VCaP (cell line): ENCODE data around the gene MVB12A.
A peak's percentile ranks its signal among the peaks of the same experiment; 100 is the strongest.

Experiments used
- H3K27ac ChIP-seq: fragments of 450-650 bp; 2 replicates; pipeline ENCODE4 v1.5.1; 2017
- TF ChIP-seq, protein P1 (sequence below): fragments of 450-650 bp; conservative IDR thresholded peaks from 2 replicates; pipeline ENCODE4 v1.5.1; 2017; ENCODE audit warnings: mild to moderate bottlenecking, moderate library complexity

MVB12A gene

DNA sequence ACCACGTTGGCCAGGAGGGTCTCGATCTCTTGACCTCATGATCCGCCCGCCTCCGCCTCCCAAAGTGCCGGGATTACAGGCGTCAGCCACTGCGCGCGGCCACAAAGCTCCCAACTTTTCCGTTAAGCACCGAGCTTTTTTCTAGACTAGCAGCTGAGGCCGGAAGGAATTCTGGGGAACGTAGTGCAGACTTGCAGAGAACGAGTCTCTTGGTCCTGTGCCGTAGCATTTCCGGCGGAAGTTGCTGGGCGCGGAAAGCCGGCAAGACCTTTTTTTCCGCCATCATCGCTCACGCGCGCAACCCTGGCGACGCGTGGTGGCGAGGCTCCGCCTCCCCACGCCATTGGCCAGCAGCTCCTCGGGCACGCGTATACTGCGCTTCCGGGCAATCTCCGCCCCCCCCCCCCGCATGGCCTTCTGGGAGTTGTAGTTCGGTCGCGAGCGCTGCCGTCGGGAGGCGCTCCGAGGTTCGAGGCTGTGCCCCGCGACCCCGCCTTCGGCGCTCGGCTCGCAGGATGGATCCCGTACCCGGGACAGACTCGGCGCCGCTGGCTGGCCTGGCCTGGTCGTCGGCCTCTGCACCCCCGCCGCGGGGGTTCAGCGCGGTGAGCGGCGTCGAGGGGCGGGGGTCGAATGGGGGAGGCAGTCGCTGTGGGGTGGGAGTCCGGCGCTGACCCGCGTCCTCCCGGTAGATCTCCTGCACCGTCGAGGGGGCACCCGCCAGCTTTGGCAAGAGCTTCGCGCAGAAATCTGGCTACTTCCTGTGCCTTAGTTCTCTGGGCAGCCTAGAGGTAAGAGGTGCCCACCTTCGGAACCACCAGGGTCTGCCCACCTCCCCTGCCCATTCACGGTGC, at the start of gene MVB12A:
Gene MVB12A (plus strand): TSS at position 427 of the 854 bp plus-strand sequence. CDS start 89 bp downstream, at position 516.
- peak within 1 kb of the TSS; percentile 74 for H3K27ac ChIP-seq
- TF ChIP-seq, protein P1, sequence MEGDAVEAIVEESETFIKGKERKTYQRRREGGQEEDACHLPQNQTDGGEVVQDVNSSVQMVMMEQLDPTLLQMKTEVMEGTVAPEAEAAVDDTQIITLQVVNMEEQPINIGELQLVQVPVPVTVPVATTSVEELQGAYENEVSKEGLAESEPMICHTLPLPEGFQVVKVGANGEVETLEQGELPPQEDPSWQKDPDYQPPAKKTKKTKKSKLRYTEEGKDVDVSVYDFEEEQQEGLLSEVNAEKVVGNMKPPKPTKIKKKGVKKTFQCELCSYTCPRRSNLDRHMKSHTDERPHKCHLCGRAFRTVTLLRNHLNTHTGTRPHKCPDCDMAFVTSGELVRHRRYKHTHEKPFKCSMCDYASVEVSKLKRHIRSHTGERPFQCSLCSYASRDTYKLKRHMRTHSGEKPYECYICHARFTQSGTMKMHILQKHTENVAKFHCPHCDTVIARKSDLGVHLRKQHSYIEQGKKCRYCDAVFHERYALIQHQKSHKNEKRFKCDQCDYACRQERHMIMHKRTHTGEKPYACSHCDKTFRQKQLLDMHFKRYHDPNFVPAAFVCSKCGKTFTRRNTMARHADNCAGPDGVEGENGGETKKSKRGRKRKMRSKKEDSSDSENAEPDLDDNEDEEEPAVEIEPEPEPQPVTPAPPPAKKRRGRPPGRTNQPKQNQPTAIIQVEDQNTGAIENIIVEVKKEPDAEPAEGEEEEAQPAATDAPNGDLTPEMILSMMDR = no peak

DNA sequence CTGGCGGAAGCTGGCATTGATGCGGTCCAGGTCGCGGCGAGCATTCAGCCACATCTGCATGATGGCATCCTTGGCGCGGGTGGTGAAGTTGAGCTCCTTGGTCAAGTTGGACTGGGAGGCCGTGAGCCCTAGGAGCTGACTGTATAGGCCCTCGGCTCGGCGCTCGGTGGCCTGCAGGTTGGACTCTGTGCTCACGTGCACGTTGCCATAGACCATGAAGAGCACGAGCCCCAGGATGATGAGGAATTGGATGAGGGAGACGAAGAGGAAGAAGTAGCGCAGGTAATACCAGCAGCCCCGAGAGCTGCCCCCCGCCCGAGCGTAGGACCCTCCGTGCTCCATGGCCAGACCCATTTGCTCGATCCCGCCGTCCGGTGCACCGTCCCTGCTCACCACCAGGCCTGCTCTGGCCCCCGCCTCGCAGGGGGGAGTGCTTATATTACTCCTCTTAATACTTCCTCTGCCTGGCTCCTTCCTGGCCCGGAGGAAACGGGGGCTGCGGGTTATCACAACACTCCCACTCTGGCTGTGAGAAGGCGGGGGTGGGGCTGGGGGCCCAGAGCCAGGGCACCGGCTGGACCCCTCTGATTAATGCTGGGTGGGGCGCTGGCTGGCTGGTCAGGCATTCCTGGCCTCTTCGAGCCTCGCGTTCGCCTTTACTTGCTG, 42.8 kb upstream of the MVB12A start, which contains the start of gene PLVAP:
Gene PLVAP (minus strand): TSS at position 408 of the 666 bp plus-strand sequence. CDS start 54 bp downstream, at position 354.
- no peak within 1 kb of the TSS for H3K27ac ChIP-seq
- TF ChIP-seq, protein P1 = no peak

DNA sequence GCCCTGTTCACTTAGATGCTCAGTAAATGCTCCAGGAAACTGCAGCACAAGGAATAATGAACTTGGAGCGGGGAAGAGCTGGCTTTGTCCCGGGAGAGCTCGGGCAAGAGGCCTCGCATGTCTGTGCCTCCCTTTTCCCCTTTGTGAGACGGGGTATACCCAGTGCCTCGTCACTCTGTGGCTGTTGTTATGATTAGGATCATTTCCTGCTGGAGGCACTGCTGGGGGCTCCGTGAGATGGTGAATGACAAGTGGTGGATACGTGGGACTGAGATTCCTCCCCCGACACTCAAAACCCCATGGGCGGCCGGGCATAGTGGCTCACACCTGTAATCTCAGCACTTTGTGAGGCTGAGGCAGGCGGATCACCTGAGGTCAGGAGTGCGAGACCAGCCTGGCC, 41.6 kb upstream of the MVB12A start:
- TF ChIP-seq, protein P1 = no peak
- H3K27ac ChIP-seq = no peak overlapping the region

DNA sequence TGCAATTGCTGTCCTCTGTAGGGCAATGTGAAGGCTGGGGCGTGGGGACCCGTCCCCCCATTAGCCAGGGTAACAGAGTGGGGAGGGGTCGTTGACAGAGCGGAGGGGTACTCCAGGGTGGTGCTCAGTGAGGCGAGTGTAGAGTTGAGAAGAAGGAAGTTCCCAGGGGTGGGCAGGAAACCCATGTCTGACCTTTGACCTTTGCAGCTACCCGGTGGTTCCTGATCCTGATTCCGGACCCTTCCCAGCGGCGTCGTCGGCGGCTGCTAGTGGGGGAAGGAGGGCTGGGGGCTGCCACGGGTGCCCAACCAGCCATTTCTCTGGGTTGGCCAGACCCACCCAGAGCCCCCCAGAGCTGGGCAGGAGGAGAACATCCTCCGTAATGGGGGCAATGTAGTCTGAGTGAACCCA, 40.6 kb upstream of the MVB12A start:
- H3K27ac ChIP-seq = no peak overlapping the region
- TF ChIP-seq, protein P1 = no peak

DNA sequence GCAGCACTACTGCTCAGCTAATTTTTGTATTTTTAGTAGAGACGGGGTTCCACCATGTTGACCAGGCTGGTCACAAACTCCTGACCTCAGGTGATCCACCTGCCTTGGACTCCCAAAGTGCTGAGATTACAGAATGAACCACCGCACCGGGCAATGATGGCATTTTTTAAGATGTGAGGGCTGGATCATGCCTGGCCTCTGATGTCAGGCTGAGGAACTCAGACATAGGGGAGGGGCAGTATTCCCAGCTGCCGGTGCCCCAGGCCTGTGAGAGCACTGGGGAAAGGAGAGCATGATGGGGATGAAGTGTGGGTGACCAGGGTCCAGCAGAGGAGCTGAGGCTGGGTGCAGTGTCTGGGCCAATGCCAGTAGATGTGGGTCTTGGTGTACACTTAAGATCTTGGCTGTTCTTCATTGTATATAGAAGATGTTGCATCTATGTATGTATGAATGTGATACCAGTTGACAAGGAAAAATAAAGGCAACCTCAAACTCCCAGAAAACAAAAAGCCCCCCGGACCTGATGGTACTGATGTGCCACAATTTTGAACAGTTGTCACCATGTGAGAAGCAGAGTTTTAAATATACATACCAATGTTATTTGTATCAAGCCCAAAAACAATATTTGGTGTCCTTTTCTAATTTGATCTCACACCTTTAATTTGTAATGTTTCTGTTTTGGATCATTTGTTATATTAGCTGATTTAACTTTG, 39.3 kb upstream of the MVB12A start:
- TF ChIP-seq, protein P1 = no peak
- H3K27ac ChIP-seq = no peak overlapping the region

DNA sequence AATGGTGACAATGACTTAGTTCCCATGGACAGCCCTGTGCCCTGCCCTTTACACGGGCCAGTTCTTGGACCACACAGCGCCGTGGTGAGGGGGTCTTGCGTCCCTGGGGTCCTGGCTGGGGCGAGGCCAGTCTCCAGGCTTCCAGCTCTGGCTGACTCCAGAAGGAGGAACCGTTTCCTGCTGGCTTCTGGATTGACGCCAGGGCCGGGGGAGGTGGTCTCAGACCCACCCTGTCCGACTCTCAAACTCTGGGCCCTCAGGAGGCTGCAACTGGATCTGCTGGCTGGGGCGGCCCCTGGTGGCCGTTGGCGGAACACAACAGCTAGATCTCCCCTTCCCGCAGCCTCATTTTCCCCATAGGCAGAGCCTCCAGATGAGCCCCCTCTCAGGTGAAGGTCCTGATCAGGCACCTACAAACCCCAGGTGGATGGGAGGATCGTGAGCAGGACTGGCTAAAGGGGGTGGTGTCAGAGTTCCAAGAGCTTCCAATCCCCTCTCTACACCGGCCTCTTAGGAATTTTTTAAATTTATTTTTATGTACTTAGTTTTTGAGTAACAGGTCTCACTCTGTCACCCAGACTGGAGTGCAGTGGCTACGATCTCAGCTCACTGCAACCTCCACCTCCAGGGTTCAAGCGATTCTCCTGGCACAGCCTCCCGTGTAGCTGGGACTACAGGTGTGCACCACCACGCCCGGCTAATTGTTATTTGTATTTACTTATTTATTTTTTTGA, 33.8 kb upstream of the MVB12A start:
- TF ChIP-seq, protein P1 = peak; percentile 97
- H3K27ac ChIP-seq = no peak overlapping the region
